Mucosa of gallbladder (tissue), 1 donor: ENCODE measurements around the gene ABCD3. TPM values are rescaled to one million over a fixed set of nuclear protein-coding genes. Genes with fewer than 3 reads are reported as not detected.
A peak's percentile ranks its signal among the peaks of the same experiment; 100 is the strongest.
"Not testable (repeated sequence)": the region's sequence is repeated elsewhere in the genome, so short reads cannot be mapped to it uniquely, and the experiment has no call there.

ENCODE experiments used
- DNase-seq: peaks from one replicate; pipeline ENCODE4 v3.0.0-alpha.2; 2020; ENCODE audit warnings: low spot score
- total RNA-seq: library from RNA; stranded (reverse); gene quantifications from one replicate; pipeline ENCODE4 v1.2.1, GENCODE V29; 2021
- donor health status: DM: no; HTN: no; CAD: no.

ABCD3 gene
- total RNA-seq, 1 donor from 2014 or later = 102 TPM

GRCh38 chr1:94413311-94413710 is 4.9 kb upstream of the ABCD3 start:
- DNase-seq = no peak

- peak; percentile 45 for DNase-seq
These were observed 1.1 kb upstream of the ABCD3 start for GRCh38 chr1:94416901-94417727.

- no peak for DNase-seq
These were observed 536 bp upstream of the ABCD3 start for GRCh38 chr1:94417728-94417977.

- peak; percentile 49 for DNase-seq
These were observed 771 bp downstream of the ABCD3 start for GRCh38 chr1:94418664-94419655.

DNA sequence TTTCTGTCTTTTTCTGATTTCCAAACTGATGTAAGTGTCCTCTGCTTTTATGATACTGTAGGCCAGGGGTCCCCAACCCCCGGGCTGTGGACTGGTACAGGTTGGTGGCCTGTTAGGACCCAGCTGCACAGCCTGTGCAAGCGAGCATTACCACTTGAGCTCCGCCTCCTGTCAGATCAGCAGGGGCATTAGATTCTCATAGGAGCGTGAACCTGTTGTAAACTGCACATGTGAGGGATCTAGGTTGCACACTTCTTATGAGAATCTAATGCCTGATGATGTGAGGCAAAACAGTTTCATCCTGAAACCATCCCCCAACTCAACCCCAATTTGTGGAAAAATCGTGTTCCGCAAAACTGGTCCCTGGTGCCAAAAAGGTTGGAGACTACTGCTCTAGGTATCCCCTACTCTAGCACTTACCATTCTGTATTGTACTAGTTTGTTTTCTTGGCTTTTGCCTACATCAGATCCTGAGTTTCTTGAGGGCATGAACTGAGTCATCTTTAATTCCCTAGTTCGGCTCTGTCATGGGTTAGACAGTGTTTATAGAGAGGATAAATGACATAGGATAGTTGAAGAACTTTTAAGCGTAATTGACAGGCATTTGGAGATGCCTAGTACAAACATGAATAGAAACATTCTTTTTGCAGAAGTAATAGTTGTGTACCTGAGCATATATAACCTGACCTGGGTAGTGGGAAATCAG is 4.1 kb downstream of the ABCD3 start:
- DNase-seq = no peak

DNA sequence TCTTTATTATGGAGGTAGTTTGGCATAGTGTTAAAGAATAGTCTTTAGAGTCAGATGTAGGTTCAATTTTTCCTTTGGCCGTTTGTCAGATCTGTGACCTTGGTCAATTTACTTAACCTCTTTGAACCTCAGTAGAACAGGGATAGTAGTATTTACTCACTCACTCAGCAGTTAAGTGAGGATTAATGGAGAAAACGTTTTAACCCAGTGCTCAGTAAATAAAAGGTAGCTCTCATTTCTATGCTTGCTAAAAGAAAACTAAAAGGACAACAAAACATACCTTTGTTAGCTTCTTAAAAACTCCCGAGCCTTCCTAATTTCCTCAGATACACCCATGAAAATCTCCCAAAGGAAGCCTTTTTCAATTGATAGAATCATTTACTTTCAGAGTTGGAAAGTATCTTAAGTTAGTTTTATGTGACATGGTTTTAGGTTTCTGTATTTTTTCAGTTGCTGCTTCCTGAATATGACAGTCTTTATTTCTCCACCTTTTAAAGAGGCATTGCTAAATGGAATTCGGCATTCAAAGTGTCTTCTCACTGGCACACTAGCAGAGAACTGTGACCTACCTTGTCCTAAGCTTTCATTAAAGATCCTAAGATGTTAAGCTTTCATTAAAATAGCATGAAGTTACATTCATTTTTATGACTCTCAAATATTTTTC is 7.8 kb downstream of the ABCD3 start:
- peak; percentile 30 for DNase-seq

DNA sequence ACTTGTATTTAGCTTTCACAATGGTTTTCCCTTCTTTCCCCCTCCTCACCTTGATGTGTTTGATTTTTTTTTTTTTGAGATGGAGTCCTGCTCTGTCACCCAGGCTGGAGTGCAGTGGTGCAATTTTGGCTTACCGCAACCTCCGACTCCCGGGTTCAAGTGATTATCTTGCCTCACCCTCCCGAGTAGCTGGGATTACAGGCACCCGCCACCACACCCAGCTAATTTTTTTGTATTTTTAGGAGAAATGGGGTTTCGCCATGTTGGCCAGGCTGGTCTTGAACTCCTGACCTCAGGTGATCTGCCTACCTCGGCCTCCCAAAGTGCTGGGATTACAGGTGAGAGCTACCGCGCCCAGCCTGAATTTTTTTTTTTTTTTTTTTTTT is 8.3 kb downstream of the ABCD3 start:
- DNase-seq = not testable (repeated sequence)

DNA sequence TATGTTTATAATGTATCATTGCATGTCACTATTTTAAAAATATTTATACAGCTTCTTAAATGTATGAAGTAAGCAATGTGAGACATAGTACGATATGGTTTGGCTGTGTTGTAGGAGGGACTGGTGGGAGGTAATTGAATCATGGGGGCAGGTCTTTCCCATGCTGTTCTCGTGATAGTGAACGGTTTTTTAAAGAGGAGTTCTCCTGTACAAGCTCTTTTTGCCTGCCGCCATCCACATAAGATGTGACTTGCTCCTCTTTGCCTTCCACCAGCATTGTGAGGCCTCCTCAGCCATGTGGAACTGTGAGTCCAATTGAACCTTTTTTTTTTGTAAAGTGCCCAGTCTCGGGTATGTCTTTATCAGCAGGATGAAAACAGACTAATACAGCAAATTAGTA is 10.3 kb downstream of the ABCD3 start:
- DNase-seq = no peak

DNA sequence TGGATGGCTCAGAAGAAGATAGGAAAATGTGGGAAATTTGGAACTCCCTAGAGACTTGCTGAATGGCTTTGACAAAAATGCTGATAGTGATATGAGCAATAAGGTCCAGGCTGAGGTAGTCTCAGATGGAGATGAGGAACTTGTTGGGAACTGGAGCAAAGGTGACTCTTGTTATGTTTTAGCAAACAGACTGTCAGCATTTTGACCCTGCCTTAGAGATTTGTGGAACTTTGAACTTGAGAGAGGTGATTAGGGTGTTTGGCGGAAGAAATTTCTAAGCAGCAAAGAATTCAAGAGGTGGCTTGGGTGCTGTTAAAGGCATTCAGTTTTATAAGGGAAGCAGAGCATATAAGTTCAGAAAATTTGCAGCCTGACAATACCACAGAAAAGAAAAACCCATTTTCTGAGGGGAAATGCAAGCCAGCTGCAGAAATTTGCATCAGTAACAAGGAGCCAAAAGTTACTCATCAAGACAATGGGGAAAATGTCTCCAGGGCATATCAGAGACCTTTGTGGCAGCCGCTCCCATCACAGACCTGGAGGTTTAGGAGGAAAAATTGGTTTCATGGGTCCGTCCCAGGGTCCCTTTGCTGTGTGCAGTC is 10.8 kb downstream of the ABCD3 start:
- peak; percentile 16 for DNase-seq

DNA sequence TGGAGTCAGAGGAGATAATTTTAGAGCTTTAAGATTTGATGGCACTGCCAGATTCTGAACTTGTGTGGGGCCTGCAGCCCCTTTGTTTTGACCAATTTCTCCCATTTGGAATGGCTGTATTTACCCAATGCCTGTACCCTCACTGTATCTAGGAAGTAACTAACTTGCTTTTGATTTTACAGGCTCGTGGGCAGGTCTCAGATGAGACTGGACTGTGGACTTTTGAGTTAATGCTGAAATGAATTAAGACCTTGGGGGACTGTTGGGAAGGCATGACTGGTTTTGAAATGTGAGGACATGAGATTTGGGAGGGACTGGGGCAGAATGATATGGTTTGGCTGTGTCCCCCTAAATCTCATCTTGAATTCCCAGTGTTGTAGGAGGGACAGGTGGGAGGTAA is 11.9 kb downstream of the ABCD3 start:
- DNase-seq = not testable (repeated sequence)

DNA sequence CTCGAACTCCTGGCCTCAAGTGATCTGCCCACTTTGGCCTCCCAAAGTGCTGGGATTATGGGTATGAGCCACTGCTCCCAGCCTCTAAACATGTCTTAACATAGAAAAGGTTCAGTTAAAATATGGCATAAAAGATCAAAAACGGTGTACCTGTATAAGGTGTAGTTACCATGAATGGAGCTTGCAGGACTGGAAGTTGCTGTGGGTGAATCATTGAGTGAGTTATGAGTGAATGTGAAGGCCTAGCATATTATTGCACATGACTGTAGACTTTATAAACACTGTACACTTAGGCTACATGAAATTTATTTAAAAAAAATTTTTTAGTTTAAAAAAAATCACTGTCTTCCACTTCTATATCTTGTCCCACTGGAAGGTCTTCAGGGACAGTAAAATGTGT is 15.7 kb downstream of the ABCD3 start:
- DNase-seq = no peak

DNA sequence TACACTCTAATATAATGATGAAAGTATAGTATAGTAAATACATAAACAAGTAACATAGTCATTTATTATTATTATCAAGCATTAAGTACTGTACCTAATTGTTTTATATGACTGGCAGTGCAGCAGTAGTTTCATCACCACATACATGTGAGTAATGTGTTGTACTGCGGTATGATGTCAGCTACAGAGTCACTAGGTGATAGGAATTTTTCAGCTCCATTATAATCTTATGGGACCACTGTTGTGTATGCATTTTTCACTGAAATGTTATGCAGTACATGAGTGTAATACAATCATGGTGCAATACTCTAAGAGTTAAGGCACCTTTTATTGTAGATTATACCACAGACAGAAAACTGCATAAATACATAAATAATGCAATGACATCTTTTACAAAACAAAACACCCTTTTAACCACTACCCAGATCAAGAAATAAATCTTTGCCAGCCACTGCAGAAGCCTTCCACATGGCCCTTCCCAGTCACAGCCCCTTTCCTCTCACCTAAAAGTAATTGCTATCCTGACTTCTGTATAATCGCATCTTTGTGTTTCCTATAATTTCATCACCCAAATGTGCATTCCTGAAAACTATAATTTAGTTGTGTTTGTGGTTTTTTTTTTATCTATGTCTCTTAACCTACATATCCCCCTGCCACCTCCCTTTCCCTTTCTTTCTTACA is 16.3 kb downstream of the ABCD3 start:
- no peak for DNase-seq

DNA sequence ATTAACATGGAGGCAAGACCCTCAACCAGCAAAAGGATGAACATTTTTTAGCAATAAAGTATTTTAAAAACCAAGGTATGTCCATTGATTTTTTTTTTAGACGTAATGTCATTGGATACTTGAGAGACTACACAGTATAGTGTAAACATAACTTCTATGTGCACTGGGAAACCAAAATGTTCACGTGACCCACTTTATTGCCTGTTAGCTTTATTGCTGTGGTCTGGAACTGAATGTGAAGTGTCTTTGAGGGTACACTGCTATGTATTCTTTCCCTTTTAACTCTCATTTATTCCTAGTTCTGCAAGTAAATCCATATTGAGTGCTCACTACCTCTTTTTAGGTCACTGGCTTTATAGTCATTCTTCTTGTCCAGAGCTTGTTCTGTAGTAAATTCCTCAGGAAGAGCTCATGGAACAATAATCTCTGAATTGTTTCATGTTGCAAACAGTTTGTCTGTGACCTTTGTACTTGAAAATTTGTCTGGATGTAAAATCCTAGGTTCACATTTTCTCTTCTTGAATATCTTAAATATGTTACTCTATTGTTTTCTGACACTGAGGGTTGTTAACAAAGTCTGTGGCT is 20.6 kb downstream of the ABCD3 start:
- DNase-seq = no peak

GRCh38 chr1:94440088-94440487 is 21.9 kb downstream of the ABCD3 start:
- DNase-seq = no peak

GRCh38 chr1:94443067-94443466 is 24.9 kb downstream of the ABCD3 start:
- not testable (repeated sequence) for DNase-seq

GRCh38 chr1:94444819-94445218 is 26.6 kb downstream of the ABCD3 start:
- not testable (repeated sequence) for DNase-seq

DNA sequence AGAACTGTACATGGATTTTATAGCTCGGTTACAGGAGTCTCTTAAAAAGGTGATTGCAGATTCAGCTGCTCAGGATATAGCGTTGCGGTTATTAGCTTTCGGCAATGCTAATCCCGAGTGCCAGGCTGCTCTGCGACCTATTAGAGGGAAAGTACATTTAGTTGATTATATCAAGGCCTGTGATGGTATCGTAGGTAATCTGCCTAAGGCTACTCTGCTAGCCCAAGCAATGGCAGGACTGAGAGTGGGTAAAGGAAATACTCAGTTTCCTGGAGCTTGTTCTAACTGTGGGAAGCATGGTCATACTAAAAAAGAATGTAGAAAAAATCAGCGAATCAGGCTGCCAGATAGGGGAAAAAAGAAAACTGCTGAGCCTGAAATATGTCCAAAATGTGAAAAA is 27.5 kb downstream of the ABCD3 start:
- not testable (repeated sequence) for DNase-seq

- DNase-seq = not testable (repeated sequence)
These were observed 28.0 kb downstream of the ABCD3 start for GRCh38 chr1:94446177-94446576.

DNA sequence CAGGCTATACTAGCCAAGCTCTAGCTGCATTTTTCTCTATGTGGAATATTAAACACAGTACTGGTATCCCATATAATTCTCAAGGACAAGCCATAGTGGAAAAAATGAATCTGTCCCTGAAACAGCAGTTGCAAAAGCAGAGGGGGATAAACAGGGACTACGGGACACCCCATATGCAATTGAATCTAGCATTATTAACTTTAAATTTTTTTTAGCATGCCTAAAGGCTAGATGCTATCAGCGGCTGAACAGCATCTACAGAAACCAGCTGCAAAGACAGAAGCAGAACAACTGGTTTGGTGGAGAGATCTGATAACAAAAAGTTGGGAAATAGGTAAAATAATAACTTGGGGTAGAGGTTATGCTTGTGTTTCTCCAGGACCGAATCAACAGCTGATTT is 30.6 kb downstream of the ABCD3 start:
- not testable (repeated sequence) for DNase-seq

DNA sequence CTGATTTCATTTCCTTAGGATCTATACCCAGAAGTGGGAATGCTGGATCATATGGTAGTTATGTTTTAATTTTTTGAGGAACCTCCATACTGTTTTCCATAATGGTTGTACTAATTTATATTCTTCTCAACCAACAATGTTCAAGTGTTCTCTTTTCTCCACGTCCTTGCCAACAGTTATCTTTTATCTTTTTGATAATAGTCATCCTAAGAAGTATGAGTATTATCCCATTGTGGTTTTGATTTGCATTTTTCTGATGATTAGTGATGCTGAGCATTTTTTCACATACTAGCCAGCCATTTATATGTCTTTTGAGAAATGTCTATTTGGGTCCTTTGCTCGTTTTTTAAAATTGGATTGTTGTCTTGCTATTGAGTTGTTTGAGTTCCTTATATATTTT is 38.5 kb downstream of the ABCD3 start:
- no peak for DNase-seq
